ENCODE results near the gene ZNF777.
A peak's percentile ranks its signal among the peaks of the same experiment; 100 is the strongest.
"Not testable (repeated sequence)": the region's sequence is repeated elsewhere in the genome, so short reads cannot be mapped to it uniquely, and the experiment has no call there.

ZNF777 gene

GRCh38 chr7:149460493-149461277 lies at the start of gene ZNF777:
Gene ZNF777, minus strand, starts transcription at chr7:149461062. Its CDS starts 5,040 bp downstream, at chr7:149456022.
- peak; percentile 77 for DNase-seq (ENCODE audit: low spot score)

- DNase-seq (ENCODE audit: low spot score), result no peak
Measured at GRCh38 chr7:149510248-149510647, 49.4 kb upstream of the ZNF777 start.

- no peak for DNase-seq (ENCODE audit: low spot score)
Measured at GRCh38 chr7:149509774-149510173, 48.9 kb upstream of the ZNF777 start.

GRCh38 chr7:149505551-149505950 lies 44.7 kb upstream of the ZNF777 start:
- no peak for DNase-seq (ENCODE audit: low spot score)

- DNase-seq (ENCODE audit: low spot score), result no peak
Measured at GRCh38 chr7:149501651-149502050, 40.8 kb upstream of the ZNF777 start.

- no peak for DNase-seq (ENCODE audit: low spot score)
Measured at GRCh38 chr7:149500910-149501309, 40.0 kb upstream of the ZNF777 start.

GRCh38 chr7:149500201-149500600 lies 39.3 kb upstream of the ZNF777 start:
- no peak for DNase-seq (ENCODE audit: low spot score)

- DNase-seq (ENCODE audit: low spot score), result no peak
Measured at GRCh38 chr7:149498811-149499210, 37.9 kb upstream of the ZNF777 start.

- DNase-seq (ENCODE audit: low spot score), result peak; percentile 72
Measured at GRCh38 chr7:149497467-149498261, 36.8 kb upstream of the ZNF777 start, which contains the start of gene ZNF746. Gene ZNF746, minus strand, starts transcription at chr7:149497809. Its CDS starts 273 bp downstream, at chr7:149497536.

- peak; percentile 29 for DNase-seq (ENCODE audit: low spot score)
Measured at GRCh38 chr7:149496642-149497391, 36.0 kb upstream of the ZNF777 start.

GRCh38 chr7:149495785-149496641 lies 35.2 kb upstream of the ZNF777 start:
- DNase-seq (ENCODE audit: low spot score), result peak; percentile 31

- no peak for DNase-seq (ENCODE audit: low spot score)
Measured at GRCh38 chr7:149494738-149495368, 34.0 kb upstream of the ZNF777 start.

- DNase-seq (ENCODE audit: low spot score), result not testable (repeated sequence)
Measured at GRCh38 chr7:149493975-149494374, 33.1 kb upstream of the ZNF777 start.

- DNase-seq (ENCODE audit: low spot score), result no peak
Measured at GRCh38 chr7:149493366-149493765, 32.5 kb upstream of the ZNF777 start.

- no peak for DNase-seq (ENCODE audit: low spot score)
Measured at GRCh38 chr7:149490083-149490760, 29.4 kb upstream of the ZNF777 start.

GRCh38 chr7:149489391-149490024 lies 28.6 kb upstream of the ZNF777 start:
- DNase-seq (ENCODE audit: low spot score), result no peak

GRCh38 chr7:149479568-149479967 lies 18.7 kb upstream of the ZNF777 start:
- no peak for DNase-seq (ENCODE audit: low spot score)

- no peak for DNase-seq (ENCODE audit: low spot score)
Measured at GRCh38 chr7:149478754-149479153, 17.9 kb upstream of the ZNF777 start.

GRCh38 chr7:149477494-149478443 lies 16.9 kb upstream of the ZNF777 start:
- no peak for DNase-seq (ENCODE audit: low spot score)

Measured in kidney capillary endothelial cell (primary cell).